HG03280 (cell line): ENCODE data around the gene C19orf25.
"Not testable (repeated sequence)": the region's sequence is repeated elsewhere in the genome, so short reads cannot be mapped to it uniquely, and the experiment has no call there.

Experiments used
- ATAC-seq: cut with Tn5 transposase; IDR thresholded peaks from one replicate; pipeline ENCODE4 v1.9.1; 2021; ENCODE audit warnings: mild to moderate bottlenecking, moderate library complexity; ENCODE audit not compliant: unreplicated experiment

Gene C19orf25

GRCh38 chr19:1481893-1482360 is 2.9 kb upstream of the C19orf25 start:
- no peak for ATAC-seq

GRCh38 chr19:1481224-1481892 is 2.3 kb upstream of the C19orf25 start:
- no peak for ATAC-seq

- ATAC-seq = not testable (repeated sequence)
Measured at GRCh38 chr19:1477056-1477455, 2.0 kb downstream of the C19orf25 start.

GRCh38 chr19:1475751-1476437 is 3.1 kb downstream of the C19orf25 start:
- ATAC-seq = no peak

GRCh38 chr19:1474765-1475351 is 4.2 kb downstream of the C19orf25 start:
- ATAC-seq = no peak

GRCh38 chr19:1474011-1474764 is 4.8 kb downstream of the C19orf25 start:
- ATAC-seq = no peak

GRCh38 chr19:1473085-1473851 is 5.7 kb downstream of the C19orf25 start:
- ATAC-seq = no peak

GRCh38 chr19:1472231-1473084 is 6.6 kb downstream of the C19orf25 start:
- no peak for ATAC-seq

GRCh38 chr19:1471515-1472160 is 7.4 kb downstream of the C19orf25 start:
- ATAC-seq = no peak

- no peak for ATAC-seq
Measured at GRCh38 chr19:1471010-1471514, 8.0 kb downstream of the C19orf25 start.

- no peak for ATAC-seq
Measured at GRCh38 chr19:1470305-1471009, 8.6 kb downstream of the C19orf25 start.

GRCh38 chr19:1470055-1470304 is 9.0 kb downstream of the C19orf25 start:
- no peak for ATAC-seq

GRCh38 chr19:1469255-1470054 is 9.6 kb downstream of the C19orf25 start:
- no peak for ATAC-seq

- no peak for ATAC-seq
Measured at GRCh38 chr19:1468821-1469254, 10.2 kb downstream of the C19orf25 start.

- ATAC-seq = no peak
Measured at GRCh38 chr19:1468274-1468820, 10.7 kb downstream of the C19orf25 start.

- ATAC-seq = no peak
Measured at GRCh38 chr19:1467490-1468273, 11.3 kb downstream of the C19orf25 start.

GRCh38 chr19:1467215-1467489 is 11.9 kb downstream of the C19orf25 start:
- ATAC-seq = no peak
